Breast epithelium (tissue), 3 donors: ENCODE data around the gene RNASE11.

Source experiments
- CTCF ChIP-seq, 3 donors: fragments of 450-650 bp; IDR thresholded peaks; one replicate each; pipeline ENCODE4 v1.5.1; 2016 to 2017; ENCODE audit warnings: antibody characterized with exemption in 3 of 3, mild to moderate bottlenecking in 3 of 3, moderate library complexity in 3 of 3
- POLR2A ChIP-seq: fragments of 450-650 bp; IDR thresholded peaks from one replicate; pipeline ENCODE4 v1.6.1; 2016; ENCODE audit warnings: antibody characterized with exemption, mild to moderate bottlenecking, moderate library complexity
- POLR2AphosphoS5 ChIP-seq, 3 donors: sonication (generic); formaldehyde crosslinking; IDR thresholded peaks; one replicate each; pipeline ENCODE4 v1.6.1; 2017; ENCODE audit warnings: antibody characterized with exemption in 3 of 3

GRCh38 chr14:20568393-20568792 lies 19.4 kb downstream of the RNASE11 start:
- no peak for TF ChIP-seq CTCF (IDR thresholded peaks at IDR 0.05)
- TF ChIP-seq POLR2AphosphoS5 (IDR thresholded peaks at IDR 0.05), result no peak
- TF ChIP-seq POLR2A, result no peak
